A549 (cell line): ENCODE data around the gene GRPR.

Source experiments
- CEBPB ChIP-seq, 2 experiments: fragments of >200 bp in 1 of 2; sonication (Bioruptor Twin) in 1 of 2; formaldehyde crosslinking in 1 of 2; IDR thresholded peaks; 2 replicates each; pipeline ENCODE4 v1.6.1; 2012 to 2016
- JUN ChIP-seq, 2 experiments: fragments of >200 bp; sonication (Bioruptor Twin); formaldehyde crosslinking; IDR thresholded peaks; 2 replicates in 1 of 2; 3 replicates in 1 of 2; pipeline ENCODE4 v1.6.1; 2016 to 2017
- KDM1A ChIP-seq: fragments of 200-600 bp; sonication (generic); IDR thresholded peaks from 2 replicates; pipeline ENCODE4 v1.6.1; 2016; ENCODE audit warnings: low read depth, mild to moderate bottlenecking
- REST ChIP-seq: fragments of 200-600 bp; sonication (generic); IDR thresholded peaks from 2 replicates; pipeline ENCODE4 v1.6.1; 2016; ENCODE audit warnings: antibody characterized with exemption, mild to moderate bottlenecking, moderate library complexity

GRCh38 chrX:16076834-16077233 lies 46.5 kb upstream of the GRPR start:
- no peak for TF ChIP-seq JUN (IDR thresholded peaks at IDR 0.05)
- TF ChIP-seq CEBPB (IDR thresholded peaks at IDR 0.05), result no peak
- TF ChIP-seq REST, result no peak
- no peak for TF ChIP-seq KDM1A
